ENCODE results near the gene IFNL2. TPM values are rescaled to one million over a fixed set of nuclear protein-coding genes. Genes with fewer than 3 reads are reported as not detected.
"Not testable (repeated sequence)": the region's sequence is repeated elsewhere in the genome, so short reads cannot be mapped to it uniquely, and the experiment has no call there.

IFNL2 gene
- polyA plus RNA-seq (2013, experiment 1 of 2) = not detected
- polyA plus RNA-seq (2013, experiment 2 of 2) = not detected

DNA sequence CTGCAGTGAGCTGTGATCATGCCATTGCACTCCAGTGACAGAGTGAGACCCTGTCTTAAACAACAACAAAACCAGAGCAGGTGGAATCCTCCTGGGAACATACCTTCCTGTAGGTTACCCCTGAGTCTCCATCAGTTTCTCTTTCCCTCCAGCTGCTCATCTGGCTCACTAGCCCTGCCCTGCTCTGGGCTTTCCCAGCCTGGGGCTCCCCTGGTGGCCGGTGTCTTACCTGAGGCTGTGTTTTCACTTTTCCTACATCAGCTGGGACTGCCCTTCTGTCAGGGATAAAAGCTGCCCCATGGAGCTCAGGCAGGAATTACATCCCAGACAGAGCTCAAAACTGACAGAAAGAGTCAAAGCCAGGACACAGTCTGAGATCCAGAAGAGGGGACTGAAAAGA, at the start of gene IFNL2:
TSS of gene IFNL2 (plus strand) at position 312 of the 400 bp plus-strand sequence. CDS start 173 bp downstream, outside the sequence.
- H3K4me3 ChIP-seq (ENCODE audit: low read length); H3K9me3 ChIP-seq (ENCODE audit: insufficient read depth, low read depth, low read length); H3K4me1 ChIP-seq (ENCODE audit: insufficient read depth, low read length); H3K9ac ChIP-seq (ENCODE audit: low read depth, low read length); H3K36me3 ChIP-seq (ENCODE audit: insufficient read depth, low read length); H3K27ac ChIP-seq (ENCODE audit: low read depth, low read length): not testable (repeated sequence)
- H3K27me3 ChIP-seq (ENCODE audit: insufficient read depth, low read length) = peaks cover 42% of the 10 kb centered on the region
- no CpG with 5 or more reads among the region's 1 CpG for whole genome bisulfite sequencing

DNA sequence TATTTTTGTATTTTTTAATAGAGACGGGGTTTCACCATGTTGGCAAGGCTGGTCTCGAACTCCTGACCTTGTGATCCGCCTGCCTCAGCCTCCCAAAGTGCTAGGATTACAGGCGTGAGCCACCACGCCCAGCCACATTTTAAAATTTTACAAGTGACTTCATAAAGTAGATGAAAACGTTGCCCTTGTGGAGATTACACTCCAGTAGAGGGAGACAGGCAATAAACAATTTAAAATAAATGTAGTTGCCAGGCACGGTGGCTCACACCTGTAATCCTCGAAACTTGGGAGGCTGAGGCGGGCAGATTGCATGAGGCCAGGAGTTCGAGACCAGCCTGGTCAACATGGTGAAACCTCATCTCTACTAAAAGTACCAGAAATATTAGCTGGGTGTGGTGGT, 49.1 kb upstream of the IFNL2 start:
- WGBS = 81% methylated on average over 10 of the region's 10 CpGs
- peaks cover 14% of the 10 kb centered on the region; the same call in 1 of the 2 replicates for H3K27me3 ChIP-seq (ENCODE audit: insufficient read depth, low read length)
- H3K9ac ChIP-seq (ENCODE audit: low read depth, low read length); H3K27ac ChIP-seq (ENCODE audit: low read depth, low read length); H3K4me3 ChIP-seq (ENCODE audit: low read length); H3K9me3 ChIP-seq (ENCODE audit: insufficient read depth, low read depth, low read length); H3K4me1 ChIP-seq (ENCODE audit: insufficient read depth, low read length); H3K36me3 ChIP-seq (ENCODE audit: insufficient read depth, low read length): not testable (repeated sequence)

DNA sequence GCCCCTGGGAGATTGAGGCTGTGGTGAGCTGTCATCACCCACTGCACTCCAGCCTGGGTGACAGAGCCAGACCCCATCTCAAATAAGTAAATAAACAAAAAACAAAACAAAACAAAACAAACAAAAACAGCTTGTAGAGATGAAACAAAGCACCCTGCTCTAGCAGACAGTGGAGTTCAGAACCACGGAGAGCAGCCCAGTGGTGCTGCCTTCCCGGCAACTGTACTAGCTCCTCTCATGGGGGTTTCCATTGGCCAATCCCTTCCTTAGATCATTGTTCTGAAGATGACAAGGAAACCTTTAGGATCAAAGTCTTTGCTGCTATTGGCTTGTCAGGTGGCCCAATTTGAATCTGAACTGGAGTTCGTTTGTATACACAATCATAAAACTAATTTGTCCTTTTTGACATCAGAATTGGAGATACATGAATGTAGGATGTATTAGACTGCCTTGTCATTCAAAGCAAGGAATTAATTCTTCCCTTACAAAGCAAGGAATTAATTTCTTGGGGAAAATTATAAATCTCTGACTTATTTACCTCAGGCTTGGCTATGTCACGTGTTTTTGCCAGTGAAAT, 44.4 kb upstream of the IFNL2 start:
- H3K4me1 ChIP-seq (ENCODE audit: insufficient read depth, low read length) = no peaks in the 10 kb centered on the region
- H3K9me3 ChIP-seq (ENCODE audit: insufficient read depth, low read depth, low read length) = no peaks in the 10 kb centered on the region
- no peak overlapping the region for H3K27ac ChIP-seq (ENCODE audit: low read depth, low read length)
- H3K9ac ChIP-seq (ENCODE audit: low read depth, low read length) = no peak overlapping the region
- WGBS = 32% methylated on average over 3 of the region's 4 CpGs
- H3K4me3 ChIP-seq (ENCODE audit: low read length) = no peak overlapping the region
- no peaks in the 10 kb centered on the region for H3K36me3 ChIP-seq (ENCODE audit: insufficient read depth, low read length)
- peaks cover 20% of the 10 kb centered on the region; the same call in 1 of the 2 replicates for H3K27me3 ChIP-seq (ENCODE audit: insufficient read depth, low read length)

DNA sequence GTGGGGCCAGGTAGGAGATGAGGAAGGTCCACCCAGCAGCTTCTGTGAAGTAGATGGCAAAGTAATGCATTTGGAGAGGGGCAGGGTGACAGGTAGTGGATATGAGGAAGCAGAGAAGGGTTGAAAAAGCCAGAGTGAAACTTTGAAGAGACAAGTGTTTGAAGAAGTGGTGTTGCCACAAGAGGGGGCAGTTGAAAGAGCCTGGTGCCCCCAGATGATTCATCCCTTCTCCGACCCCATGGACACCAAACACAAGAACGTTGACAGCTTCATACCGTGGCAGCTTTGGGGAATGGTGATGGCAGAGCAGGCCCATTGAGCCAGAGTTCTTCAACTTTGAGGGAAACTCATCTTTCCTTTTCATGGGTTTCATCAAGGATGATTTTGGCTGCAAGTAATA, 43.3 kb upstream of the IFNL2 start:
- Histone ChIP-seq H3K4me3 (ENCODE audit: low read length) (no peak overlapping the region), H3K27ac (ENCODE audit: low read depth, low read length) (no peak overlapping the region), H3K9me3 (ENCODE audit: insufficient read depth, low read depth, low read length) (no peaks in the 10 kb centered on the region), H3K9ac (ENCODE audit: low read depth, low read length) (no peak overlapping the region), H3K4me1 (ENCODE audit: insufficient read depth, low read length) (no peaks in the 10 kb centered on the region), H3K27me3 (ENCODE audit: insufficient read depth, low read length) (peaks cover 18% of the 10 kb centered on the region; the same call in 1 of the 2 replicates), H3K36me3 (ENCODE audit: insufficient read depth, low read length) (no peaks in the 10 kb centered on the region)
- 24% methylated on average over 3 of the region's 3 CpGs for WGBS

DNA sequence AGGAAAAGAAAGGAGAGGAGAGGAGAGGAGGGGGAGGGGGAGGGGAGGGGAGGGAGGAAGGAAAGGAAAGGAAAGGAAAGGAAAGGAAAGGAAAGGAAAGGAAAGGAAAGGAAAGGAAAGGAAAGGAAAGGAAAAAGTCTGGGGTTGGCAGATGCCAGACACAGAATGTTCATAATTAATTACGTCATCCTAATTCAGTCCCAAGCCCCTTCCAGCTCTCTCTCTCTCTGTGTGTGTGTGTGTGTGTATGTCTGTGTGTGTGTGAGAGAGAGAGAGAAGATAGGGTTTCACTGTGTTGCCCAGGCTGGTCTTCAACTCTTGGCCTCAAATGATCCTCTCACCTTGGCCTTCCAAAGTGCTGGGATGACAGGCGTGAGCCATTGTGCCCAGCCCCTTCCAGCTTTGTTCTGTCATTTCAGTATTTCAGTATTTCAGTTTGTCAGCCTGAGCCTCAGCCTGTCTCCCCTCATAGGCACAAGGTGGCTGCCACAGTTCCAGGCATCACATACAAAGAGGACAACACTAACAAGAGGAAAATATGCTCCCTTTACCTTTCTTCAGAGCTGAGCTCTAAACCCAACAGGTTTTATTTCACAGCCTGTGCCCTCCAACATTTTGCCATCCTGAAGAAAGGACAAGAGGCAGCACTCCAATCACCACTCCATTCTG, 38.0 kb upstream of the IFNL2 start:
- H3K9ac ChIP-seq (ENCODE audit: low read depth, low read length) = no peak overlapping the region
- no peaks in the 10 kb centered on the region for H3K9me3 ChIP-seq (ENCODE audit: insufficient read depth, low read depth, low read length)
- H3K4me1 ChIP-seq (ENCODE audit: insufficient read depth, low read length) = no peaks in the 10 kb centered on the region
- 76% methylated on average over 1 of the region's 2 CpGs for WGBS
- H3K36me3 ChIP-seq (ENCODE audit: insufficient read depth, low read length) = no peaks in the 10 kb centered on the region
- no peak overlapping the region for H3K27ac ChIP-seq (ENCODE audit: low read depth, low read length)
- peaks cover 6% of the 10 kb centered on the region; the same call in 1 of the 2 replicates for H3K27me3 ChIP-seq (ENCODE audit: insufficient read depth, low read length)
- no peak overlapping the region for H3K4me3 ChIP-seq (ENCODE audit: low read length)

DNA sequence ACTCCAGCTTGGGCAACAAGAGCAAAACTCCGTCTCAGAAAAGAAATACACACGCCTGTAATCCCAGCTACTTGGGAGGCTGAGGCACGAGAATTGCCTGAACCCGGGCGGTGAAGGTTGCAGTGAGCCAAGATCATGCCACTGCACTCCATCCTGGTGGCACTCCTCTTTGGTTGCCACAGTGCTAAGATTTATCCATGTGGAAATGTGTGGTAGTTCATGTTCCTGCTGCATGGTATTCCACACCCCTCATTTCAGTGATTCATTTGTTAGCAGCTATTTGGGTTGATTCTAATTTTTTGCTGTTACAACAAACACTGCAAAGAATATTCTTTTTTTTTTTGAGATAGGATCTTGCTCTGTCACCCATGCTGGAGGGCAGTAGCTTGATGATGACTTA, 35.5 kb upstream of the IFNL2 start:
- Histone ChIP-seq H3K36me3 (ENCODE audit: insufficient read depth, low read length) (no peaks in the 10 kb centered on the region), H3K9ac (ENCODE audit: low read depth, low read length) (no peak overlapping the region), H3K27me3 (ENCODE audit: insufficient read depth, low read length) (peaks cover 4% of the 10 kb centered on the region), H3K9me3 (ENCODE audit: insufficient read depth, low read depth, low read length) (no peaks in the 10 kb centered on the region), H3K27ac (ENCODE audit: low read depth, low read length) (no peak overlapping the region), H3K4me1 (ENCODE audit: insufficient read depth, low read length) (no peaks in the 10 kb centered on the region), H3K4me3 (ENCODE audit: low read length) (no peak overlapping the region)
- 87% methylated on average over 5 of the region's 5 CpGs for WGBS

DNA sequence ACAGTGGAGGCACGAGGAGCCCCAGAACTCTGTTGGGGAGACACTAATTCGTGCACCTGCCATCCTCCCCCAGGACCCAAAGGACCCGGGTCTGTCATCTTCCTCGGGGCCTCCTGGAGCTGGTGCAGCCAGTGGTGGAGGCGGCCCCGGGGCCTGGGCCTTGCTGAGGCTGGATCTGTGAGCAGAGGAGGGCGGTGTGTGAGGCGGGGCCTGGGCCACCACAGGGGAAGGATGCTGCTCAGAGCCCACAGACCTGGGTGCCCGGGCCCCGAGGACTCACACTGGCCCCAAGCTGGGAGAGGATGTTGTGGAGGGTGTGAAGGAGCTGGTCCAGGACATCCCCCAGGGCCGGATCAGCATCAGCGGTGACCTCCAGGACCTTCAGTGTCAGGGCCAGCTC, 31.7 kb upstream of the IFNL2 start:
- Histone ChIP-seq H3K36me3 (ENCODE audit: insufficient read depth, low read length) (no peaks in the 10 kb centered on the region), H3K27ac (ENCODE audit: low read depth, low read length) (no peak overlapping the region), H3K9me3 (ENCODE audit: insufficient read depth, low read depth, low read length) (no peaks in the 10 kb centered on the region), H3K9ac (ENCODE audit: low read depth, low read length) (no peak overlapping the region), H3K4me1 (ENCODE audit: insufficient read depth, low read length) (no peaks in the 10 kb centered on the region), H3K4me3 (ENCODE audit: low read length) (no peak overlapping the region), H3K27me3 (ENCODE audit: insufficient read depth, low read length) (peaks cover 24% of the 10 kb centered on the region)
- 83% methylated on average over 12 of the region's 12 CpGs for WGBS

DNA sequence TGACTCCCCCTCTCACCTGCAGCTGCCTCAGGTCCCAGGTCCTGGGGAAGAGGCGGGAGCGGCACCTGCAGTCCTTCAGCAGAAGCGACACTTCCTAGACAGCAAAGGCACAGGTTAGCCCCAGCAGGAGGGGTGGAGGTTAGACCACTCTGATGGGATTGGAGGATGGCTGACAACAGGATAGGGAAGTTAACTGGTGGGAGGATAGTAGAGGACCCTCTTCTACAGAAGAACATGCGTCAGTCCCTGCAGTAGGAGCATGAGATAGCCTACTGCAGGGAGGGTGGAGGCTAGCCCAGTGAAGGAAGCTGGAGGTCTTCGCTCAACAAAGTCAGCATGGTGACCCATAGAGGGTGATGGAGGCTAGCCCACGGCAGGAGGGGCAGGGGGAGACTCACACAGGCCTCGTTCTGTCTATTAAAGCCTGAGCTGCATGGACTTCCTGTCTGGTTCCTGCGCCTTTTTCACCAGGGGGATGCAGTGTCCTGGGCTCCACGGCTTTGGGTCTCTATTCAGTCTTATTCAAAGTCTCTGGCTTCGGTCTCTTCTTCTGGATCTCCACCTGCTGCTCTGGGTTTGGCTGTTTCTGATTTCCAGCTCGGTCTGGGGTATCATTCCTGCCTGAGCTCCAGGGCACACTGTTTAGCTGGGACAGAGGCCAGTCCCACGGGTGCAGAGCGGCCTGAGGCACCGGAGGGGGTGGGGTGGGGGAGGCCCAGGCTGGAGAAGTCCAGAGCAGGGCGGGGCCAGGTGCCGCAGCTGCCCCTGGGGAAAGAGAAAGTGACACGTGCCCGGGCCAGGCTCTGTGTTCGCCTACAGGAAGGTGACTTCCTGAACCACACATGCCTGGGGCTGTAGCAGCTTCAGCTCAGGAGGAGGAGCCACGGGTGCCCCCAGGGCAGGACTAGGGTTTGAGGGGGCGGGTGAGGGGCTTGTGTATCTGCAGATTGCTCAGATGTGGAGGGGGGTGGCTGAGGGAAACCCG, 30.7 kb upstream of the IFNL2 start:
- H3K9me3 ChIP-seq (ENCODE audit: insufficient read depth, low read depth, low read length) = no peaks in the 10 kb centered on the region
- H3K36me3 ChIP-seq (ENCODE audit: insufficient read depth, low read length) = no peaks in the 10 kb centered on the region
- no peak overlapping the region for H3K4me3 ChIP-seq (ENCODE audit: low read length)
- H3K9ac ChIP-seq (ENCODE audit: low read depth, low read length) = no peak overlapping the region
- H3K27ac ChIP-seq (ENCODE audit: low read depth, low read length) = no peak overlapping the region
- H3K27me3 ChIP-seq (ENCODE audit: insufficient read depth, low read length) = peaks cover 24% of the 10 kb centered on the region
- 56% methylated on average over 22 of the region's 22 CpGs for WGBS
- no peaks in the 10 kb centered on the region for H3K4me1 ChIP-seq (ENCODE audit: insufficient read depth, low read length)

DNA sequence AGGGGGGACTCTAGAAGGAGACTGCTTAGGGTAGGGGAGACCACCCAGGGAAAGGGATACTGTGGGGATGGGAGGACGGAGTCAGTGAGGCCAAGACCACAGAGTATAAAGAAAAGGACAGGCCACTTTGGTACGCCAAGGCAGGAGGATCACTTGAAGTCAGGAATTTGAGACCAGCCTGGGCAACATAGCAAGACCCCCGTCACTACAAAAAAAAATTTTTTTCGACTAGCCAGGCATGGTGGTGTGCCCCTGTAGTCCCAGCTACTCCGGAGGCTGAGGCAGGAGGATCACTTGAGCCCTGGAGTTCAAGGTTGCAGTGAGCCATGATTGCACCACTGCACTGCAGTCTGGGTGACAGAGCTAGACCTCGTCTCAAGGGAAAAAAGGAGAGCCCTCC, 30.0 kb upstream of the IFNL2 start:
- no peak overlapping the region for H3K9ac ChIP-seq (ENCODE audit: low read depth, low read length)
- H3K4me1 ChIP-seq (ENCODE audit: insufficient read depth, low read length) = no peaks in the 10 kb centered on the region
- peaks cover 24% of the 10 kb centered on the region for H3K27me3 ChIP-seq (ENCODE audit: insufficient read depth, low read length)

DNA sequence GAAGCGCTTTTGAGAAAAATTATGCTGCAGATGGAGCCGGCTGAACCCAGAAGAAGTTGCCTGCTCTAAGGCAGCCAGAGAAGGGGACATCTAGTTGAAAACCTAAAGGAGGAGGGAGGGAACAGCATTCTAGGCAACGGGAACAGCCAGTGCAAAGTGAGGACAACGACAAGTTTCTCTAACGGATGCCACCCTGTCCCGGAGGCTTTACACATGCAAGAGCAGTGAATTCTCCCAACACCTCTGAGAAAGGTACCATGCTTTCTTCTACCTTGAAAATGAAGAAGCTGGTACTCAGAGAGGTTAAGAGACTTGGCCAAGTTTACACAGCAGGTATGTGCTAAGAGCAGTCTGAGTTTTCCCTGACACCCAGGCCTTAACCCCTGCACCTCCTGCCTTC, 29.3 kb upstream of the IFNL2 start:
- no peak overlapping the region for H3K4me3 ChIP-seq (ENCODE audit: low read length)
- H3K27ac ChIP-seq (ENCODE audit: low read depth, low read length) = no peak overlapping the region
- no peaks in the 10 kb centered on the region for H3K36me3 ChIP-seq (ENCODE audit: insufficient read depth, low read length)
- no peak overlapping the region for H3K9ac ChIP-seq (ENCODE audit: low read depth, low read length)
- no peaks in the 10 kb centered on the region for H3K9me3 ChIP-seq (ENCODE audit: insufficient read depth, low read depth, low read length)
- no peaks in the 10 kb centered on the region for H3K4me1 ChIP-seq (ENCODE audit: insufficient read depth, low read length)
- peaks cover 24% of the 10 kb centered on the region for H3K27me3 ChIP-seq (ENCODE audit: insufficient read depth, low read length)
- 84% methylated on average over 6 of the region's 6 CpGs for WGBS

More for the DNA sequence above, 30.0 kb upstream of the IFNL2 start:
- H3K9me3 ChIP-seq (ENCODE audit: insufficient read depth, low read depth, low read length) = no peaks in the 10 kb centered on the region
- H3K36me3 ChIP-seq (ENCODE audit: insufficient read depth, low read length) = no peaks in the 10 kb centered on the region
- WGBS = 87% methylated on average over 5 of the region's 6 CpGs
- no peak overlapping the region for H3K27ac ChIP-seq (ENCODE audit: low read depth, low read length)
- no peak overlapping the region for H3K4me3 ChIP-seq (ENCODE audit: low read length)

DNA sequence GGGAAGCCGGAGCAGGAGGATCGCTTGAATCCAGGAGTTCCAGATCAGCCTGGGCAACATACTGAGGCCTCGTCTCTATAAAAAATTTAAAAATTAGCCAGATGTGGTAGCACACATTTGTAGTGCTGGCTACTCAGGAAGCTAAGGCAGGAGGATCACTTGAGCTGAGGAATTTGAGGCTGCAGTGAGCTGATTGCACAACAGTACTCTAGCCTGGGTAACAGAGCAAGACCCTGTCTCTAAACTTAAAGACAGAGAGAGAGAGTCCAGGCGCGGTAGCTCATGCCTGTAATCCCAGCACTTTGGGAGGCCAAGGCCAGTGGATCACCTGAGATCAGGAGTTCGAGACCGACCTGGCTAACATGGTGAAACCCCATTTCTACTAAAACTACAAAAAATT, 27.8 kb upstream of the IFNL2 start:
- Histone ChIP-seq H3K4me3 (ENCODE audit: low read length) (no peak overlapping the region), H3K27me3 (ENCODE audit: insufficient read depth, low read length) (peaks cover 24% of the 10 kb centered on the region)
- 89% methylated on average over 7 of the region's 7 CpGs for WGBS

More for the DNA sequence above, 27.8 kb upstream of the IFNL2 start:
- Histone ChIP-seq H3K4me1 (ENCODE audit: insufficient read depth, low read length) (no peaks in the 10 kb centered on the region), H3K36me3 (ENCODE audit: insufficient read depth, low read length) (no peaks in the 10 kb centered on the region), H3K9me3 (ENCODE audit: insufficient read depth, low read depth, low read length) (no peaks in the 10 kb centered on the region), H3K9ac (ENCODE audit: low read depth, low read length) (no peak overlapping the region), H3K27ac (ENCODE audit: low read depth, low read length) (no peak overlapping the region)
